GM19324 (cell line): ENCODE data around the gene CDH26.

Experiments used
- ATAC-seq: cut with Tn5 transposase; IDR thresholded peaks from one replicate; pipeline ENCODE4 v1.9.1; 2021; ENCODE audit warnings: mild to moderate bottlenecking, moderate library complexity; ENCODE audit not compliant: unreplicated experiment, low FRiP score

Gene CDH26

DNA sequence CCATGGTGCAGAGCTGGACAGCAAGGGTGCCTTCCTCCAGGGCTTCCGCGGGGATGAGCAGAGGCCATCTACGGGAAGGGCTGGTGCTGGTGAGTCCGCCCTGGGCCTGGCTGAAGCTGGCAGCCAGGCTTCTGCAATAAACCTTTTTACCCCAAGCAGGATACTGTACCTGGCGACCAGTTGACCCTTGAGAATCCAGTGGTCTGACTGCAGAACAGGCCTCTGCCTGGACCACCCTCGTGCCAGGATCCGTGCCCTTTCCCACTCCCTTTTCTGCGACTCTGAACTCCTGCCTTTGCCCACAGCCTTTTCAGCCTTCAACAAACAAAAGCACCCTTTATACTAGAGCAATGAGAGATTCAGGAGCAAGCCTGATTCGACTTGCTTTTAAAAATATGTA lies 18.9 kb downstream of the CDH26 start:
- no peak for ATAC-seq

- no peak for ATAC-seq
Measured at GRCh38 chr20:59983076-59983475, 24.9 kb downstream of the CDH26 start.

GRCh38 chr20:59984541-59984940 lies 26.3 kb downstream of the CDH26 start:
- no peak for ATAC-seq

DNA sequence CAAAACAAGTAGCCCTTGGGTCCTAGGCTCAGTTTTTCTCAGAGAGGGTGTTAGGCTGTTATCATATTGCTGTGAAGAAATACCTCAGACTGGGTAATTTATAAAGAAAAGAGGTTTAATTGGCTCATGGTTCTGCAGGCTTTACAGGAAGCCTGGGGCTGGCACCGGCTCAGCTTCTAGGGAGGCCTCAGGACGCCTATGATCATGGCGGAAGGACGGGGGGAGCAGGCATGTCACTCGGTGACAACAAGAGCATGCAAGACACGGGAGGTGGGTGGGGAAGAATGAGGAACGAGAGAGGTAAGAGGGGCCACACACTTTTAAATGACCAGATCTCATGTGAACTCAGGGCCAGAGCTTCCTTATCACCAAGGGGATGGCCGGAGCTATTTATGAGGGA lies 26.9 kb downstream of the CDH26 start:
- no peak for ATAC-seq

GRCh38 chr20:59985864-59986263 lies 27.6 kb downstream of the CDH26 start:
- no peak for ATAC-seq

- ATAC-seq: no peak
Measured at GRCh38 chr20:59987135-59987534, 28.9 kb downstream of the CDH26 start.

DNA sequence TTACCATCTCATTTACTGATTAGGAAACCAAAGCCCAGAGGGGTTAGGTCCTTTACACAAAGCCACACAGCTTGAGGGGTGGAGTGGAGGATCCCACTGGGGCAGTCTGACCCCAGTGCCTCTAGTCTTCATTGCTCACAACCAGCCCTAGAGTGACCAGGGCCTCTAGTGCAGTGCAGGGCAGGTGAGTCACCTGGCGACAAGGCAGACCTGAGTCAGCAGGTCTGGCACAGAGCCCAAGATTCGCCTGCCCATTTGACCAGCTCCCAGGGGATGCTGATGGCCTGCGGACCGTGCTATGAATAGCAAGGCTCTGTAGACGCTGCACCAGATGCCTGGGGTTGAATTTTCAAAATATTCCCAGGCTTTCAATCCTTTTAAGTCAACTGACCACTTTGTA lies 29.9 kb downstream of the CDH26 start:
- no peak for ATAC-seq

GRCh38 chr20:59992526-59993084 lies 34.4 kb downstream of the CDH26 start:
- no peak for ATAC-seq

- no peak for ATAC-seq
Measured at GRCh38 chr20:59993736-59994430, 35.7 kb downstream of the CDH26 start.

GRCh38 chr20:59994697-59995122 lies 36.5 kb downstream of the CDH26 start:
- no peak for ATAC-seq

GRCh38 chr20:59996108-59996507 lies 37.9 kb downstream of the CDH26 start:
- no peak for ATAC-seq

- ATAC-seq: no peak
Measured at GRCh38 chr20:59997896-59998295, 39.7 kb downstream of the CDH26 start.

GRCh38 chr20:59999502-59999901 lies 41.3 kb downstream of the CDH26 start:
- no peak for ATAC-seq

- ATAC-seq: no peak
Measured at GRCh38 chr20:60000271-60001042, 42.2 kb downstream of the CDH26 start.

- no peak for ATAC-seq
Measured at GRCh38 chr20:60001108-60001507, 42.9 kb downstream of the CDH26 start.

- no peak for ATAC-seq
Measured at GRCh38 chr20:60003776-60004175, 45.6 kb downstream of the CDH26 start.

- no peak for ATAC-seq
Measured at GRCh38 chr20:60006261-60006660, 48.0 kb downstream of the CDH26 start.

- no peak for ATAC-seq
Measured at GRCh38 chr20:60007464-60007863, 49.2 kb downstream of the CDH26 start.

DNA sequence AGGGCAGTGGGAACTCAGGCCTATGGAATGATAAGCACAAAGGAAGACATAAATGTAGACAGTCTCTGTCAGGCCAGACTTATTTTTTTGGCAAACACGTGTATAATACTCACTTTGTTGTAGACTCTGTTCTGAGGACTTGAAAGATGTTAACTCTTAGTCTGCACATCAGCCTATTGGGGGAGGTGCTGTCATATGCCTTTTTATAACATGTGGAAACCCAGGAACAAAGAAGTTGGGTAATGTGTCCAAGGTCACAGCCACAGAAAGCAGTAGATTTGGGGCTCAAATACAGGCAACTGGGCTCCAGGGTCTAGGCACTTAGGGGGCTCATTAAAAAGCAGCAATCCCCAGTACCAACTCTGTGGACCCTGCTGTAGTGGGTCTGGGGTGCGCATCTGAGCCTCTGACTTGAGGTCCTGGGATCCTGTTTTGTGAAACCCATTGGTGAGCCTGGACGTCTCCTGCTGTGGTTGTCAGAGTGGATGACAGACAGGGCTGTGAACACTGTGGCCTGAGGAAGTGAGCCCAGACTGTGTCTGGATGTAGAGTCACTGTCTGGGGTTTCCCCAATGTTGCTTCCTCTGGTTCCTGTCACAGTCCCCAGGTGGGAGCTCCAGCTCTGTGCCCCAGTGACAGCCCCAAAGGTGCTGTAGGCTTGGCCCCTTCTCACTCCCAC lies 50.0 kb downstream of the CDH26 start:
- ATAC-seq: no peak

GRCh38 chr20:60009318-60009717 lies 51.1 kb downstream of the CDH26 start:
- no peak for ATAC-seq
